Right hindlimb (tissue), 1 donor: ENCODE data around the gene FOXK2.

ENCODE experiments used
- DNase-seq: peaks from one replicate; pipeline ENCODE4 v3.0.0-alpha.2; 2018

Gene FOXK2

DNA sequence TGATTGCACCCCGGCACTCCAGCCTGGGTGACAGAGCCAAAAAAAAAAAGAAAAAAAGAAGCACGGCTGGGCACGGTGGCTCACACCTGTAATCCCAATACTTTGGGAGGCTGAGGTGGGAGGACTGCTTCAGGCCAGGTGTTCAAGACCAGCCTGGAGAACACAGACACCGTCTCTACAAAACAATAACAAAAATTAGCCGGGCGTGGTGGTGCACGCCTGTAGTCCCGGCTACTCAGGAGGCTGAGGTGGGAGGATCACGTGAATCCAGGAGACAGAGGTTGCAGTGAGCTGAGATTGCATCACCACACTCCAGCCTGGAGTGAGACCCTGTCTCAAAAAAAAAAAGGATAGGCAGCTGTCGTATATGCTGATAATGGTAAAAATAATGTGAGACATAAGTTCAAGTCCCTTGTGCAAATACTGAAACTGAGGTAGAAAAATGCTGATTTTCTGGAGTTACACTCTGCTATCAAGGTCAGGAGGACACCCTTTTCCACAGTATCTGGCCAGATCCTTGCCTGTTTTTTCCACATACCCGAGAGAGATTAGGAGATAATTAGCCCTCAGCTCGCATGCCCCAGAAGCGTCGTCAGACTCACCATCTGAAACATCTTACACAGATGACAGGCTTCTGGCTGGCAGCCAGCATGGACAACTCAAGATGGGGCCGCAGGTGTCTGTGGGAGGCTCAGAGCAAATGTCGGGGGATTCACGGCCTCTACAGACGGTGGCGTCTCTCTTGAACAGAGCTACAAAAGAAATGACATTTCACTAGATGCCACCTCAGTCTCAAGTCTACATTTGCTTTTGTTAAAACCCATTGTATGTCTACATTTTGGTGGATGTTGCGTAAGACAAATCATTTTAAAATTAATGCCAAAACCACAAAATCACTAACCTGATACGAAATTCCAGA, 91.9 kb downstream of the FOXK2 start:
- no peak for DNase-seq

DNA sequence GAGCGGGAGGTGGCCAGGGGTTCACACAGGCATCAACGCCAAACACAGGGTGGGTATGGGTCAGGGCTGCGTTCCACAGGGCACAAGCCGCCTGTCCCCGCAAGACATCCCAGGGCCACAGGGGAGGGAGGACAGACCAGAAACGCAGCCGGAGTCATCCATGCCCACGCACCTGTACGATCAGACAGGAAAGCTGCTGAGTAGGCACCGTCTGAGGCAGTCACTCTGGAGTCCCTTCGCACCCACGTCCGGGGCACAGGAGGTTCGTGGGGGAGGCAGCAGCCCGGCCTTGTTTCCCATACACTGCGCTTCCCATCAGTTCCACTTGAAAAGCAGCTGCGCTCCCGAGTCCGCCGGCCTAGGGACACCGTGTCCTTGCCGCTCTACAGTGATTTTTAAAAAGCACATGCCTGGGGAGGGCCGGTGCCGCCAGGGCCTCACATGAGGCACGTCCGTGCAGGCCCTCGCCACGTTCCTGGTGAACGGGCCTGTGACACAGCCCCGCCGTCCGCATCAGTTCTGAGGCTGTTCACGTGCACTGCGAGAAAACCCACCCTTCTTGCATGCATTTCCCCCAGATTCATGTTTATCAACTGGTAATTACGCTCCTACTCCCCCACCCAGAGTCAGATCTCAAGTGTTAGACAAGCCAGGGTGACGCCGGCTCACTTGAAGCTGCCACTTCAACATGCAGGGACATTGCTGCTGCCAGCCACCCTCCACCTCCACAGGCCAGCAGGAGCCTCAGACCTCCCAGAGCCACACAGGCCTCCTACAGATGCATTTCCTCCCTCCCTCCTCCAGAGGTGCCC, 94.0 kb downstream of the FOXK2 start:
- DNase-seq: no peak

DNA sequence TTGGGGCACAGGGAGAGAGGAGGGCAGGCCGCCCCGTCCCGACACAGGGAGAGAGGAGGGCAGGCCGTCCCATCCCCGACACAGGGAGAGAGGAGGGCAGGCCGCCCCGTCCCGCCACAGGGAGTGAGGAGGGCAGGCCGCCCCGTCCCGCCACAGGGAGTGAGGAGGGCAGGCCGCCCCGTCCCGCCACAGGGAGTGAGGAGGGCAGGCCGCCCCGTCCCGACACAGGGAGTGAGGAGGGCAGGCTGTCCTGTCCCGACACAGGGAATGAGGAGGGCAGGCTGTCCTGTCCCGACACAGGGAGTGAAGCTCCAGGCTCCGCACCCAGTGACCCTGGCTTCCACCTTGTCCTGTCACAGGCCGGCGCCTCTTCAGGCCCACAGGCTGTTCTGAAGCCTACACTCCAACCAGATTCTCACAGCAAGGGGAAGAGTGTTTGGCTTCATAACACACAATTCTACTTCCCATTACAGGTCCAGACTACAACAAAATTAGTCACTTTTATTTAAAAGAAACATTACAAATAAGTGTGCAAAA, 94.6 kb downstream of the FOXK2 start:
- DNase-seq: no peak

- no peak for DNase-seq
Measured at GRCh38 chr17:82615084-82616020, 95.8 kb downstream of the FOXK2 start.

DNA sequence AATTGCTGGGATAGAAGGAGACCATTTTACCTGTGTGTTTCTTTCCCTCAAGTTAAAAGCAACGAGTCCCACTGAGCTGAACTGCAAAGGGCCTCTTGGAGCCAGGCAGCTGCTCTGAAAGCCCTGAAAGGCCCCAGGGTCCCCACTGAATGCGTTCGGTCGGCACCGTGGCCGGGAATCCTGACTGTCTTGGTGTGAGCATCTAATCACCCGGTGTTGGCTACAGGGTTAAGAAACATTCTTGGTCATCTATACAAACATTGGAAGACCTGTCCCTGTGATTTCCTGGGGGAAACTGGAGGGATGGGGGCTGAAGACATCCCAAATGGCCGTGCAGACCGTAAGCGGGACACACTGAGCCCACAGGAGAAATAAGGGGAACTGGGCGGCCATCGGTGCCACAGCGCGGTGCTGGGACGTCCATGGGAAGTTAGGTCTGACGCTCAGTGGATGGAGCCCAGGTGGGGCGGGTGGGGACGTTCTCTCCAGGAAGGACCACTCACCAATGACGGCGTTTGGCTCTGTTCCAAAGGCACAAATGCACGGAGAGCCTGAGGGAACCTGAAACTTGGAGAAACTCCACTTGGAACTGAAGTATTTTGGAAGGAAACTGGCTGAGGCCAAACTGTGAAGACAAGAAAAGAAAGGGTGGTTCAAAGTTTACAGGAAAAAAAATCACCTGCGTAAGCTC, 96.6 kb downstream of the FOXK2 start:
- no peak for DNase-seq

GRCh38 chr17:82619211-82619610, 99.7 kb downstream of the FOXK2 start:
- DNase-seq: no peak

GRCh38 chr17:82619641-82620040, 100.1 kb downstream of the FOXK2 start:
- no peak for DNase-seq

DNA sequence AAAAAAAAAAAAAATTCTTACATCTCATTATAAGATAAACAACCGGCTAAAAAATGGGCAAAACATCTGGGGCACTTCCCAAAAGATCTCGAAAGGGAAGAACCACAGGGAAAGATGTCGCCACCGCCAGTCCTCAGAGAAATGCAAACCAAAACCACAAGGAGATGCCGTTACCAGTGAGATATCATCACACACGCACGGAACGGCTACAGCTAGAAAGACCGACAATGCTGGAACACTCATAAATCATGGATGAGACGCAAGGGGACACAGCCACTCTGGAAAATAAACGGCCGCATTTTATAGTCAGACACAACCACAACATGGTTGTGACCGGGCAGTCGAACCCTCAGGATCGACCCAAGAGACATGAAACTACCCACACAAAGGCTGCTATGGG, 104.2 kb downstream of the FOXK2 start:
- no peak for DNase-seq

GRCh38 chr17:82627405-82627804, 107.9 kb downstream of the FOXK2 start:
- DNase-seq: no peak

DNA sequence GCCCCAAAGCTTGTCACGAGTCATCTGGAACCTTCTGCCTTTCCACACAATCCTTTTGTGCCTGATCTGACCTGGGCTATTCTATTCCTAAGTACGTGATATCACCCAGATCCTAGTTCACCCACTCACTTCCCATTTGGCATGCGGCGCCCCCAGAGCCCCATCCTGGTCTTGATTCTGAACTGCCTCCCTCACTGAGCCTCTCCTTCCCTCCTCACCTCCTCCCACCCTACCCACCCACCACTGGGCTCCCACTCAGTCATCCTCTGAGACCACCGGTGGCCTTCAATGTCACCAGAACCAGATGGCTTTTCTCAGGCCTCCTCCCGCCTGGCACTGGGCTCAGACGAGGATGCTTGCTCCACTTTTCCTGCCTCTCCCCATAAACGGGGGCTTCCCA, 110.2 kb downstream of the FOXK2 start:
- DNase-seq: no peak

GRCh38 chr17:82630212-82630611, 110.7 kb downstream of the FOXK2 start:
- DNase-seq: no peak

DNA sequence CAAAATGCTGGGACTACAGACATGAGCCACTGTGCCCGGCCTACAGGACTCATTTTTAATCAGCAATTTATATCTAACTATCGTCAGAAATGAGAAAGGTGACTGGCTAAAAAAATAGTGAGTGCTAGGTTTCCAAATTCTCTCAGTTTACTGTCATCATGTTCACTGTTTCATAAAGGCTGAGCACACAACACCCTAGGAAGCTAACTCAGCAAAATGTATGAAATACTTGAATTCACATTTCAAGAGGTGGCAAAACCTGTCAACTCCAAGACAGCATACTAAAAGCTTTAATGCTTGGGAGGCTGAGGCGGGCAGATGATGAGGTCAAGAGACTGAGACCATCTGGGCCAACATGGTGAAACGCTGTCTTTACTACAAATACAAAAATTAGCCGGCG, 112.0 kb downstream of the FOXK2 start:
- no peak for DNase-seq

DNA sequence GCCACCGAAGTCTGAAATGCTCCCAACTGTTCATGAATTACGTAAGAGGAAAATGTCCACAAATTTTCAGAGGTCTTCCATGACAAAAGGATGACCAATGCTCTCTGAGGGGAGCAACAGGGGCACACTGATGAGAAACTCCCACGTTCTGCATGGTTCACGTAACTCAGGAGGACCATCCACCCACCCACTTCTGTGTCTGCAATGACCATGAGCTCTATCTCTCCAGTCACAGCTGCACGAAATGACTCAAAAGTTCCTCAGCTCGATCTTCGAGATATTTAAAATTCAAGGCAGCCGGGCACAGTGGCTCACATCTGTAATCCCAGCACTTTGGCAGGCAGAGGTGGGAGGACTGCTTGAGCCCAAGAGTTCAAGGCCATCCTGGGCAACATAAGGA, 112.9 kb downstream of the FOXK2 start:
- DNase-seq: no peak

DNA sequence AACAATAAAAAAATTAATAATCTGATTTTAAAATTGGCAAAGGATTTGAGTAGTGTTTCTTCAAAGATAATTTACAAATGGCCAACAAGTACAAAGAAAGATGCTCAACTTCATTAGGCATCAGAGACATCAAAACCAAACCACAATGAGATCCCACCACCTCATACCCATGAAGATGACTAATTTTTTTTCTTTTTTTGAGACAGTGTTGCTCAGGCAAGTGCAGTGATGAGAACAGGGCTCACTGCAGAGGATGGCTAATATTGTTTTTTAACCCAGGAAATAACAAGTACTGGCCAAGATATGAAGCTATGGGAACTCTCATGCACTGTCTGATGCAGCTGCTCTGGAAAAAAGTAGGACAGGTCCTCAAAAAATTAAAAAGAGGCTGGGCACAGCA, 113.8 kb downstream of the FOXK2 start:
- DNase-seq: no peak

- DNase-seq: no peak
Measured at GRCh38 chr17:82636626-82637598, 117.4 kb downstream of the FOXK2 start.

GRCh38 chr17:82638183-82638773, 118.7 kb downstream of the FOXK2 start:
- no peak for DNase-seq

- DNase-seq: no peak
Measured at GRCh38 chr17:82639628-82640027, 120.1 kb downstream of the FOXK2 start.

DNA sequence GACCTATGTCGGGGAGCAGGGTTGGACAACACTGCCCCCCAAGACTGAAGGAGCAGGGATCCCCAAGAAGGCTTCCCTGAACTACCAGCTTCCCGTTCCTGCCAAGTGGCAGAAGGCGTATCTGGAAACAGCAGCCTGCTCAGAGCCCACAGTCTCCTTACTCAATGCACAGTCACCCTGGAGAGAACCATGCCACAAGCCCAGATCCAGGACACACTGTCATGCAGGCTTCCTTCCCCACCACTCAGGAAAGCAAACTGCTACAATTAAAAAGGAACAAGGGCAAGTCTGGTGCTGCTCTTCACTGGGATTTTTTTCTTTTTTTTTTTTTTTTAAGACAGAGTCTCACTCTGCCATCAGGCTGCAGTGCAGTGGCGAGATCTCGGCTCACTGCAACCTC, 120.5 kb downstream of the FOXK2 start:
- no peak for DNase-seq

DNA sequence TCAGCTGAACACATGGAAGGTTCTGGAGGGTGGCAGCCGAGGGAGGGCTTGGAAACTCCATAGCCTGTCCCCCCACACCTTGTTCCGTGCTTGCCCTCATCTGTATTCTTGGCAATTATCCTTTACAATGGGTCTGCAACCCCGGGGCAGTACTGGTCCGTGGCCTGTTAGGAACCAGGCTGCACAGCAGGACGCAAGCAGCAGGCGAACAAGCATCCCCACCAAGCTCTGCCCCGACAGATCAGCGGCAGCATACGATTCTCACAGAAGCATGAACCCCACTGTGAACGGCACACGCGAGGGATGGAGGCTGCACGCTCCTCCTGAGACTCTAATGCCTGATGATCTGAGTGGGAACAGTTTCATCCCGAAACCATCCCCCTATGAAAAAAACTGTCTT, 122.5 kb downstream of the FOXK2 start:
- DNase-seq: no peak

DNA sequence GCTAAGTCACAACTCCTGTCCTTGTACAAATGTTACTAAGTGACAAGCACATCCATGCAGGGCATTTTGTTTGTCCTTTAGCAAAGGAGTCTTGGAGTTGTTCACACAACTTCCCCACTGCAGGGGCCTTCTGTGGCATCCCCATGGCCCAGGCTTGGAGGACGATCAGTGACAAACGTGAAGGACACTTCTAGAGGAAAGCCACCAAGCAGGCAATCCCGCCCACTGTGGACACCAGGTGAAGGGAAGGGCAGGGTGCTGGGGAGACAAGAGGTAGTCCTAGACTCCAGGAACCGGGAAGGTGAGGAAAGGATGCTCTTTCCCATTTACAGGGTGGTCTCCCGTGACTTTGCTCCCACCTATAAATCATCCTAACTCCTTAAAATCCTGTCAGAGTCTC, 124.6 kb downstream of the FOXK2 start:
- no peak for DNase-seq
